SKM-1 treated with dmso at 0.1 percent for 144 hours (cell line): Measurements from ENCODE around the gene PTK6.
A peak's percentile ranks its signal among the peaks of the same experiment; 100 is the strongest.

ENCODE experiments used
- DNase-seq: peaks from one replicate; lab custom pipeline; 2025; ENCODE audit not compliant: unreplicated experiment; lab: John Stamatoyannopoulos, UW

PTK6 gene

GRCh38 chr20:63570281-63571086 is 33.3 kb upstream of the PTK6 start:
- DNase-seq: no peak

DNA sequence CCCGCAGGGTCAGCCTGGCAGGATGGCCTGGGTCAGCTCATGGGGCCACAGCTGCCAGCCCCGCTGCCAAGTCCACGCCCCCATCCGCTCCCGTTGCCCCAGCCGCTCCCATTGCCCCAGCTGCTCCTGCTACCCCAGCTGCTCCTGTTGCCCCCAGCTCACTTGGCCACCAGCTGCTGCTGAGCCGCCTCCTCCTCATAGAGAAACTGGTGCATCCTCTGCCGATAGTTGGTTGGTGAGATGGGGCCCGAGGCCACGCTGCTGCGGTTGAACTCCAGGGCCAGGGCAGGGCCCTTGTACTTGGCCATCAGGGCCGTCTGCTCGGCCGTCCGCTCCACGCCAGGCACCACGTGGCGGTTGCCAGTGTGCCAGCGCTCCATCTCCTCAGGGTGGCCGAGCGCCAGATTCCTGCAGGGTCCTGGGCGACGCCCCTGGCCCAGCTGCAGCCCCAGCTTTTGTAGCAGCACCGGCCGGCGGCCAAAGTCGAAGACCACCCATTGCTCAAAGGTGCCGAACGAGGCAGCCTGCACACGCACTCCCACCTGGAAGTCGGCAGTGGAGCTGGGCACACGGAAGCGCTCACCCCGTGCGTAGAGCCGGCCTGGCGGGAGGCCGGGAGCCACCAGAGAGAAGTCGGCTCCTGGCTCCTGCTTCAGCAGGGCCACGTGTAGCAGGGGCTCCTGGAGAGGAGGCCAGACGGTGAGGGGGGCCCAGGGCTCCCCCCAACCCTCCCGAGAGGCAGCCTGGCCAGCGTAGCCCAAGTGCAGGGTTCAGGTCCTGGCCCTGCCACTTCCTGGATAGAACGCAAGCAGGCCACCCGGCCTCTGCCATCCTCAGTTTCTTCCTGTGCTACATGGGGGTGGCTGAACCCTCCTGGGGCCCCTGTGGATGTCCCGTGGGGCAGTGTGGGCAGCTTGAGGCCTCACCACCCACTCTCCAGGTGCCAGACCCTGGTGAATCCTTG is 32.1 kb upstream of the PTK6 start:
- DNase-seq: no peak

- DNase-seq: no peak
These were observed 31.2 kb upstream of the PTK6 start for GRCh38 chr20:63568170-63568981.

DNA sequence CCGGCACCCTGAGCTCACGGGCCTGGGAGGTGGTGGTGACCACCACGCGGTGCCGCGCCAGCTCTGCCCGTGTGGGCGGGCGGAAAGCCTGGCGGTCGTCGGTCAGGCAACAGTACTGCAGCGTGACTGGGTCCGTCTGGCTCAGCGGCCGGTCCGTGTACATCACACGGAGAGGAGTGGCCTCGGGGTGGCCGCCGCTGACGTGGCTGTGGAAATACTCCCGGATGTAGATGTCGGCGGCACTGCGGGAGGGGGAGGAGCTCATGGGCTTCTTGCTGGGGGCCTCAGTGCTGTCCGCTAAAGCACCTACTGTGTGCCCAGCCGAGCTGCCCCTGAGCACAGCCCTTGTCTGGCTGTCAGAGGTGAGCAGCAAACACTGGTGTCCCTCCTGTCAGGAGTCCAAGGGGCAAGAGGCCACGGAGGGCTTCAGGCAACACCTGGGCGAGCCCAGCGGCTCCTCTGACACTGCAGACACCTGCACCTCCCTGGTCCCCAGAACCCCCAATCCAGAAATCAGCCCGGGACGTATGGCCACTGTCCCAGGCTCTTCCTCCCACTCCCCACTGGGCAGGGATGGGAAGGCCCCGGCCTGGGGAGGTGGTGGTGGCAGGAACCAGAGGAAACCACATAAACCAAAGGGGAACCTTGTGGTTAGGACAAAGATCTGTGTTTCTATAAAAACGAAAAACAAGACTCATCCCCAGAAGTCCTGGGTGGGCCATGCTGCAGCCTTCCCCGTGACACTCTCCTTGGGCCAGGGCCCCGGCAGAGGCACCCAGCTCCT is 30.4 kb upstream of the PTK6 start:
- peak; percentile 76 for DNase-seq

DNA sequence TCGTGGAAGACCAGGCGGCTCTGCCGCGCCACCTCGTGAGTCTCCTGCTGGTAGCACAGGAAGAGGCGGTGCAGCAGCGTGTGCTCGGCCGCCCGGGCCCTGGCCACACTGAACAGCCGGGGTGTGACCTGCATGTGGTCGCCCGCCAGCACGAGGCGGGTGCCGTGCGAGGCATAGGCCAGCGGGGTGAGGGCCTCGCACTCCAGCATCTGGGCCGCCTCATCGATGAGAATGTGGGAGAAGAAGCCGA is 29.9 kb upstream of the PTK6 start:
- no peak for DNase-seq

DNA sequence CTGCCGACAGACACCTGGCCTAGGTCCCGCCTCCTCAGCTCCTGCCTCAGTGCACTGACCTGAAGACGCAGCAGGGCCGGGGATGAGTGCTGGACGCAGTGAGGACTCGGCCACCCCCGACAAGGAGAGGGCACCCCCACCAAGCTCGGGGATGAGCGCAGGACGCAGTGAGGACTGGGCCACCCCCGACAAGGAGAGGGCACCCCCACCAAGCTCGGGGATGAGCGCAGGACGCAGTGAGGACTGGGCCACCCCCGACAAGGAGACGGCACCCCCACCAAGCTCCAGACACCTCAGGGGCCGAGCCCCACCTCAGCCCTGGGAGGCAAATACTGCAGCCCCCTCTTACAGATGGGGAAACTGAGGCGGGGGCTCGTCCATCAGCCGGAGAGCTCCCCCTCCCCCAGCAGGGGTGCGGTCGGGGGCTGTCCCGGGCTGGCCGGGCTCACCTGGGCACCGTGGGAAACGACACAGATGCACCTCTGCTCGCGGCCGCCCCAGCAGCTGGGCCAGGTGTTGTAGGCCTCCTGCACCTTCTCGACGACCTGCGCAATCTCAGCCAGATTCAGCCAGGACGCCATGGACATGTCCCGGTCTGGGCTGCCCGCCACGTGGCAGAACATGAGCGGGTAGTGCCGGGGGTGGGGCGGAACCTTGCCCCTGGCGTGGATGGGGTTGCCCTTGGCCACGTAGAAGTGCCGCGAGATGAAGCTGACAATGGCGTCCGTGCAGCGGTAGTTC is 29.4 kb upstream of the PTK6 start:
- no peak for DNase-seq

- no peak for DNase-seq
These were observed 28.6 kb upstream of the PTK6 start for GRCh38 chr20:63565699-63566335.

- DNase-seq: no peak
These were observed 28.0 kb upstream of the PTK6 start for GRCh38 chr20:63565021-63565698.

GRCh38 chr20:63564036-63564810 is 27.0 kb upstream of the PTK6 start:
- DNase-seq: no peak

GRCh38 chr20:63563225-63563935 is 26.2 kb upstream of the PTK6 start:
- DNase-seq: no peak

DNA sequence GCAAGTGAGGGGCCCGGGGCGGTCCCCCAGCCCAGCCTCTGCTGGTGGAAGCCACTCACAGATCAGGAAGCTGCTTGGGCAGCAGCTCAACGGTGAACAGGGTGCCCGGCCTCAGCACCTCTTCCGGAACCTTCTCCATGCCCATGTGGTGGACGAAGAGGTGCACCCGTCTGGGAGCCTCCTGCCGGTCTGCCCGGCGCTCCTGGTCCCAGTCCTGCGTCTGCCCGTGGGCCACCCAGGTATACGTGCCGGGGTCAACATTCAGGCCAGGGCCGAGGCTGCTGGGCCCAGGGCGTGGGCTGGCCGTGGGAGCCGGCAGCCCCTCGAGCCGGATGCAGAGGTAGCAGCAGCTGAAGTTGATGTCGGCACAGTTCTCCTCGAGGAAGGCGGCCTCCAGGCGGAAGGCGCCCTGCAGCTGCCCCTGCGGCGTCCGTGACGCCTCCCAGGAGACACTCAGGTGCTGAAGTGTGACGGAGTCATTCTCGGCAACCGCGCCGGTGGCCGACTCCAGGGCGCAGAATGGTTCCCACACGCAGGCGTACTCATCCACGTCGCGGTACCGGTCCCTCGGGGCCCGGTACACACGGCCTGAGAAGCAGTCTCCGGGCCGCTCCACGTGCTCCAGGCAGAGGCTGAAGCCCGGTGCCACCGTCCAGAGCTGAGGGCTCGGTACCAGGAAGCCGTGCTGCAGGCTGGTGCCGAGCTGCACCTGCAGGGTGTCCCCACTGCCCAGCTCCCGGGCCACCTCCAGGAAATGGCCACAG is 25.5 kb upstream of the PTK6 start:
- no peak for DNase-seq

- DNase-seq: no peak
These were observed 24.6 kb upstream of the PTK6 start for GRCh38 chr20:63561624-63562396.

DNA sequence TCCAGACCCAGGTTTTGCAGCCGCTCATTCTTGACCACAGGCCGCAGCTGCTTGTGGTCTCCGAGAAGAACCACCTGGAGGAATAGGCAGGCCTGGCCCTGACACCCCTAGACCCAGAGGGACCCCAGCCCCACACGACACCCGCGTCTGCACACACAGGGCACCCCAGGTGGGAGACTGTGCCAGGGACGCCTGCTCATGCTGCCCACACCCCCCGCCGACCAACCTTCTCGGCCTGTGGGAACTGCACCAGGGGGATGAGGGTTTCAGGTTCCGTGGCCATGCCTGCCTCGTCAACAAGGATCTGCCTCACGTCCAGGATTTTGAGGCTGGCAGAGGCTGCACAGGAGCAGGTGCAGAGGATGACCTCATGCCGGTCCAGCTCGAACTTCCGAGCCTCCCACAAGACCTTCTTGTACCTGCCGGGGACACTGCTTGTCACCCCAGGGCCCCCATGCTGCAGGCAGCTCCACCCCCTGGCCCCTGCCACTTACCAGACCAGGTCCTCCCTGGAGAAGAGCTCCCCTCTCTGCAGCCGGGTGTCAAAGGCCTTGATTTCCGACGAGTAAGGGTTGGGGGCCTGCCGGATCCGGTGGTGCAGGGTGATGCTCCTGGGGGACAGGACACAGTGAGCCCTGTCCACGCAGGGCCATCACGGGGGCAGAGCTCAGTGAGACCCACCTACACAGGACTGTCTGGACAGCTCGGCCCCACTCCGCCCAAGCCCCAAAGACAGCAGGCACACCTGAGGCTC is 23.9 kb upstream of the PTK6 start:
- DNase-seq: no peak

DNA sequence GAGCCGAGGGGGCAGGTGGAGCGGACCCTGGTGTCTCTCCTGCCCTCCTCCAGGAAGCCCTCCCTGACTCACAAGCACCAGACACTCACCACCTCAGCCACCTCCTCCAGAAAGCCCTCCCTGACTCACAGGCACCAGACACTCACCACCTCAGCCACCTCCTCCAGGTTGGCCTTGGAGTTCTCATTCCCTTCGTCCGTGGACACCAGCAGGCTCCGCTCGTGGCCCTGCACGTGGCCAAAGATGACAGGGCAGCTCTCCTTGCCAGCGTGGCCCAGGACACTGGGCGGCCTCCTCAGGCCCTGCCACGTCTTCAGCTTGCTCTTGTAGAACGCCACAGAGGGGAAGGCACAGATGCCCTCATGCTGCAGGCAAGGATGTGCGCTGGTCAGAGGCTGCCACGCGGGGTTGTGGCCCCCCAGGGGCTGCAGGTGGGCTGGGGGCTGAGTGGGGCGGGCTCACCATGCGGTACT is 23.2 kb upstream of the PTK6 start:
- no peak for DNase-seq
